ENCODE results near the gene XXYLT1.

Gene XXYLT1

DNA sequence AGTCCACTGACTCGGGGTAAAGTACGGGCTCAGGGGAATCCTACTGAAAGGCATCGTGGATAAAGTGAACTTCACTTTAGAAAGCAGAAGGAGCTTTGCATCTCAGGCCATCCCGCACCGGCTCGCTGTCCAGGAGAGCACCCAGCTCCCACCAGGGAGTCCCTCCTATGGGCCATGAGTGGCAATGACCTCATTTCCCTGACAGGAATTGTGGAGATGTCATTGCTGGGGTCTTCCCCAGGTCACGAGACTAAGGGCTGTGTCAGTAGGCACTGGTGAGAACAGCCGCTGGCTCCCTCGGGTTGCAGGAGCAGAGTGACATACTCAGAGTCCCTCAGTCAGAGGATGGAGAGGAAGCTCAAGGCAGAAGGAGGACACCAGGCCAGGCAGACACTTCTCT is 97.3 kb downstream of the XXYLT1 start:
- H3K4me3 ChIP-seq (ENCODE audit: extremely low read depth, insufficient read depth, low read length, poor library complexity, severe bottlenecking) = no peak overlapping the region
- no peaks in the 10 kb centered on the region for H3K9me3 ChIP-seq (ENCODE audit: control insufficient read depth, low read length)
- WGBS, 2 experiments (ENCODE audit: insufficient coverage in 2 of 2) = 87 to 92% methylated on average over 8 to 9 of the region's 9 CpGs
- peaks cover 19% of the 10 kb centered on the region for H3K36me3 ChIP-seq (ENCODE audit: control insufficient read depth, insufficient read depth, low read length)
- H3K27ac ChIP-seq (ENCODE audit: low read depth, low read length, severe bottlenecking) = peak overlapping the region; percentile 19
- H3K4me1 ChIP-seq (ENCODE audit: control insufficient read depth, insufficient read depth, low read length, poor library complexity, severe bottlenecking) = peaks cover 35% of the 10 kb centered on the region

GRCh38 chr3:195172896-195173295 is 98.1 kb downstream of the XXYLT1 start:
- no peak overlapping the region for H3K27ac ChIP-seq (ENCODE audit: low read depth, low read length, severe bottlenecking)

DNA sequence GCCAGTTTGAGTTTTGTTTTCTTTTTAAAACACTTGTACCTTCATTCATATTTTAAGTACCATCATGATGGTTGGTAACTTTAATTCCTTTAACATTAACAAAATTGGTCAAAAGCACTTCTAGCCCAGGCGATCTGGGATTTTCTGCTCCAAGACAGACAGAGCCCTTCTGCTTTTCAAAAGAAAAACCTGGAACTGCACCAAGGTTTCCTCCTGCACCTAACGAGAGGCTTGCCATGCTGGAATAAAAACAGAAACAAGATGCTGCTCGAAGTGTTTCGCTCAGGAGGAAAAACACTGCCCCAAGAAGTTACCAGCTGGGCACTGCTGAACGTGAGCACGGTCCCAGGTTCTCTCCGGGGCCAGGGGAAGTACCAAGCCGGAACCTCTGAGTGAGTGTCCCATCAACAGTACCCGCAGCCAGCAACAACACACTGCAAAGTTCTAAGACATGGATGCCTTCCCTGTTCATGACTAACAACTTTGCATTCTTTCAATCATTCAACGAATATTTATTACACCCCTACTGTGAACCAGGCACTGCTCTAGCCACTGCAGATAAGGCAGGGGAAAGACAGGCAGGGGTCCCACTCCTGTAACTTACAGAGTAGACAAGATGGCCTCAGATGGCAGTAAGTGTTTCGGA is 98.8 kb downstream of the XXYLT1 start:
- no peaks in the 10 kb centered on the region for H3K9me3 ChIP-seq (ENCODE audit: control insufficient read depth, low read length)
- H3K4me1 ChIP-seq (ENCODE audit: control insufficient read depth, insufficient read depth, low read length, poor library complexity, severe bottlenecking) = peaks cover 29% of the 10 kb centered on the region
- 85 to 86% methylated on average over 9 to 10 of the region's 11 CpGs for WGBS, 2 experiments (ENCODE audit: insufficient coverage in 2 of 2)
- H3K36me3 ChIP-seq (ENCODE audit: control insufficient read depth, insufficient read depth, low read length) = peaks cover 18% of the 10 kb centered on the region
- no peak overlapping the region for H3K4me3 ChIP-seq (ENCODE audit: extremely low read depth, insufficient read depth, low read length, poor library complexity, severe bottlenecking)
- peak overlapping the region; percentile 30 for H3K27ac ChIP-seq (ENCODE audit: low read depth, low read length, severe bottlenecking)

More at GRCh38 chr3:195172896-195173295, 98.1 kb downstream of the XXYLT1 start:
- peaks cover 29% of the 10 kb centered on the region for H3K4me1 ChIP-seq (ENCODE audit: control insufficient read depth, insufficient read depth, low read length, poor library complexity, severe bottlenecking)
- H3K9me3 ChIP-seq (ENCODE audit: control insufficient read depth, low read length) = no peaks in the 10 kb centered on the region
- 88 to 98% methylated on average over 6 of the region's 7 CpGs for WGBS, 2 experiments (ENCODE audit: insufficient coverage in 2 of 2)
- peaks cover 19% of the 10 kb centered on the region for H3K36me3 ChIP-seq (ENCODE audit: control insufficient read depth, insufficient read depth, low read length)
- no peak overlapping the region for H3K4me3 ChIP-seq (ENCODE audit: extremely low read depth, insufficient read depth, low read length, poor library complexity, severe bottlenecking)

GRCh38 chr3:195171093-195171873 is 99.7 kb downstream of the XXYLT1 start:
- H3K36me3 ChIP-seq (ENCODE audit: control insufficient read depth, insufficient read depth, low read length) = peaks cover 14% of the 10 kb centered on the region
- H3K9me3 ChIP-seq (ENCODE audit: control insufficient read depth, low read length) = no peaks in the 10 kb centered on the region
- no peak overlapping the region for H3K4me3 ChIP-seq (ENCODE audit: extremely low read depth, insufficient read depth, low read length, poor library complexity, severe bottlenecking)
- no peak overlapping the region for H3K27ac ChIP-seq (ENCODE audit: low read depth, low read length, severe bottlenecking)
- peaks cover 29% of the 10 kb centered on the region for H3K4me1 ChIP-seq (ENCODE audit: control insufficient read depth, insufficient read depth, low read length, poor library complexity, severe bottlenecking)
- 93 to 94% methylated on average over 7 to 8 of the region's 15 CpGs for WGBS, 2 experiments (ENCODE audit: insufficient coverage in 2 of 2)

GRCh38 chr3:195170496-195170895 is 100.5 kb downstream of the XXYLT1 start:
- Histone ChIP-seq H3K36me3 (ENCODE audit: control insufficient read depth, insufficient read depth, low read length) (peaks cover 8% of the 10 kb centered on the region), H3K4me3 (ENCODE audit: extremely low read depth, insufficient read depth, low read length, poor library complexity, severe bottlenecking) (no peak overlapping the region), H3K9me3 (ENCODE audit: control insufficient read depth, low read length) (no peaks in the 10 kb centered on the region), H3K4me1 (ENCODE audit: control insufficient read depth, insufficient read depth, low read length, poor library complexity, severe bottlenecking) (peaks cover 31% of the 10 kb centered on the region), H3K27ac (ENCODE audit: low read depth, low read length, severe bottlenecking) (no peak overlapping the region)
- 94 to 100% methylated on average over 5 of the region's 5 CpGs for WGBS, 2 experiments (ENCODE audit: insufficient coverage in 2 of 2)

- Histone ChIP-seq H3K4me3 (ENCODE audit: extremely low read depth, insufficient read depth, low read length, poor library complexity, severe bottlenecking) (no peak overlapping the region), H3K36me3 (ENCODE audit: control insufficient read depth, insufficient read depth, low read length) (no peaks in the 10 kb centered on the region), H3K9me3 (ENCODE audit: control insufficient read depth, low read length) (no peaks in the 10 kb centered on the region), H3K4me1 (ENCODE audit: control insufficient read depth, insufficient read depth, low read length, poor library complexity, severe bottlenecking) (peaks cover 39% of the 10 kb centered on the region), H3K27ac (ENCODE audit: low read depth, low read length, severe bottlenecking) (no peak overlapping the region)
- WGBS, 2 experiments (ENCODE audit: insufficient coverage in 2 of 2) = 93 to 97% methylated on average over 19 to 20 of the region's 23 CpGs
Observed at GRCh38 chr3:195169011-195169649, 101.8 kb downstream of the XXYLT1 start.

DNA sequence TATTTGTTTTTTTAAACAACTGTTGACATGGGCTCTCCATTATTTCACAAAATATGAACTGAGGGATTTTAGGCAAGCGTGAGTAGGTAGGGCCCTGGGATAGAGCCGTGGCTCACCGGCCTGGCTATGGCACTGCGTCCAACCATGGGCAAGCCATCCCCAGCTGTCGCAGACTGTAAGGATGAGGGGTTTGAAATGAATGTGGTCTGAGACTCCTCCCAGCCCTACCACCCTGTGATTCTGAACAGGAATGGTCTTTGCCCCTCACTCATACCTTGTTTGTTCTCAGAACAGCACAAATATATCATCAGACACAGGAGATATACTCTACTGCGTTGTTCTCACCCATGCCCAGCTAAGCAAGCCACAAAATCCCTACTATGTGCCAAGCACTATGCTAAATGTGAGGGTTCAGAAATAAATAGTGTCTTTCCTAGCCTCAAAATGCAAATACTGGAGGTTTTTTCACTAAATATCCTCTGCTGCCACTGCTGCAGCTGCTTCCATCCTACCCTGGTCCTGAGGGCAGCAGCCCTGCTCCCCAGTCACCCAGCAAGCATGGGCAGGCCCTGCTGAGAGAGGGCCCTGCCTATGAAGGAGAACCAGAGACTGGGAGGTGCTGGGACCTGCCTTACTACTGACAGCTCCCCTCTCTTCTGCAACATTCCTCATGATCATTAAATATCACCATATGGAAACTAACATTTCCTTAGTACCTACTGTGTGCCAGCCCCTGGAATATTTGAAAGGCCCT is 102.8 kb downstream of the XXYLT1 start:
- WGBS, 2 experiments (ENCODE audit: insufficient coverage in 2 of 2) = 90 to 100% methylated on average over 4 of the region's 6 CpGs
- no peaks in the 10 kb centered on the region for H3K36me3 ChIP-seq (ENCODE audit: control insufficient read depth, insufficient read depth, low read length)

DNA sequence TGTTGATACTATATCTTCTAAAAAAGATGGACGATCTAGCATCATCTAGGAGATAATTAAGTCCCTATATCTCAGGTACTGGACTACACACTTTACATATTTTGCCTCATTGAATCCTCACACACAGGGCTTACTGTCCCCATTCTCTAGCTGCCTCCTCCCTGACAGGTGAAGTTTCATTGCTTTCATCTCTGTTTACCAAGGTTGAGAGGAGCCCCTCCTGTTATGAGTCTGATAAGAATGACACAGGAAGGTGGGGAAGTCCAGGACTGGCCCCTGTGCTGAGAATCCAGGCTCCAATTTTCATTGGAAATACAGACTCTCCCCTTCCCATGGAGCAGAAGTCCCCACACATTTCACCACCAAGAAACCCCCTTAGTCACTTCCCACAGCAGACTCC is 105.2 kb downstream of the XXYLT1 start:
- H3K36me3 ChIP-seq (ENCODE audit: control insufficient read depth, insufficient read depth, low read length) = no peaks in the 10 kb centered on the region
- peaks cover 22% of the 10 kb centered on the region for H3K4me1 ChIP-seq (ENCODE audit: control insufficient read depth, insufficient read depth, low read length, poor library complexity, severe bottlenecking)
- no peak overlapping the region for H3K27ac ChIP-seq (ENCODE audit: low read depth, low read length, severe bottlenecking)
- no peak overlapping the region for H3K4me3 ChIP-seq (ENCODE audit: extremely low read depth, insufficient read depth, low read length, poor library complexity, severe bottlenecking)
- H3K9me3 ChIP-seq (ENCODE audit: control insufficient read depth, low read length) = no peaks in the 10 kb centered on the region
- 83 to 100% methylated on average over 1 of the region's 1 CpG for WGBS, 2 experiments (ENCODE audit: insufficient coverage in 2 of 2)

More for the DNA sequence above, 102.8 kb downstream of the XXYLT1 start:
- no peaks in the 10 kb centered on the region for H3K9me3 ChIP-seq (ENCODE audit: control insufficient read depth, low read length)
- H3K27ac ChIP-seq (ENCODE audit: low read depth, low read length, severe bottlenecking) = no peak overlapping the region
- peaks cover 31% of the 10 kb centered on the region for H3K4me1 ChIP-seq (ENCODE audit: control insufficient read depth, insufficient read depth, low read length, poor library complexity, severe bottlenecking)
- H3K4me3 ChIP-seq (ENCODE audit: extremely low read depth, insufficient read depth, low read length, poor library complexity, severe bottlenecking) = no peak overlapping the region

DNA sequence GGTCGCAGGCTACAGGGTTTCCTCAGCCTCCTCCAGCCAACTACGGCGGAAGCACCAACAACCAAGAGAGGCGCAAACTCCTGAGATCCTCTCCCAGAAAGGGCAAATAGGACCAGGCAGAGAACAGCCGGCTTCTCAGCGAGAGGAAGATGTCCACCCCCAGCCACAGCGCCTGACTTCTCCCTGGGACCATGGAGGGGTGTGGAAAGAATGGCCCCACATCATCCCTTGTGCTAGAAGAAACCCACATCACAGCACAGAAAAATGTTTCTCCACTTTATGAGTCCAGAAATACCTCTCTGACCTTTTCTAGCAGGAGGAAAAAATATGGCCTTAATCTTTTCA is 105.7 kb downstream of the XXYLT1 start:
- Histone ChIP-seq H3K27ac (ENCODE audit: low read depth, low read length, severe bottlenecking) (no peak overlapping the region), H3K36me3 (ENCODE audit: control insufficient read depth, insufficient read depth, low read length) (no peaks in the 10 kb centered on the region), H3K4me3 (ENCODE audit: extremely low read depth, insufficient read depth, low read length, poor library complexity, severe bottlenecking) (no peak overlapping the region), H3K4me1 (ENCODE audit: control insufficient read depth, insufficient read depth, low read length, poor library complexity, severe bottlenecking) (peaks cover 28% of the 10 kb centered on the region), H3K9me3 (ENCODE audit: control insufficient read depth, low read length) (no peaks in the 10 kb centered on the region)
- WGBS, 2 experiments (ENCODE audit: insufficient coverage in 2 of 2) = 95% methylated on average over 3 to 4 of the region's 7 CpGs

DNA sequence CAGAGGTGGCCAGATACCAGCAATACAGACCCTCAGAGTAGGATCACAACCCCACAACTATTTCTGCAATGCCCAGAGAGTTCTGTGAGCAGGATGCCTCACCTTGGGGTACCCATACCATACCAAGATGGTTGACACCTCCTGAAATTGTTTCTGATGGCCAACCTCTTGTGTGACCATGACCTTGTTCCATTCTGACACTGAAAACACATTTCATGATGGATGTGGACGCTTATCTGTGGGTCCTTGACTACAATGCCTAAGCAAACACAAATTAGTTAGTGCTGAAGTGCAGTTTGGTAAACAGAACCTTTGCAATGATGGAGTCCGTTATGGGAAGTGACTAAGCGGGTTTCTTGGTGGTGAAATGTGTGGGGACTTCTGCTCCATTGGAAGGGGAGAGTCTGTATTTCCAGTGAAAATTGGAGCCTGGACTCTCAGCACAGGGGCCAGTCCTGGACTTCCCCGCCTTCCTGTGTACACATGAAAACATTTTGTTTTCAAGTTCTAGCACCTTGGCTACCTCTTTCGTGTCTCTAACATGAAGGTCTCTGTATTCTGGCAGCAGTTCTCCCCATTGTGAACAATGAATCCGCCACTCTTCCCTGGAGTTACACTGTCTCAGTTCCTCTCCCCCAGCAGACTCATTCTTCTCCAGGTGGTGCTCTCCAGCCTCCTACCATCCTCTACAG is 106.2 kb downstream of the XXYLT1 start:
- peaks cover 33% of the 10 kb centered on the region for H3K4me1 ChIP-seq (ENCODE audit: control insufficient read depth, insufficient read depth, low read length, poor library complexity, severe bottlenecking)
- H3K27ac ChIP-seq (ENCODE audit: low read depth, low read length, severe bottlenecking) = no peak overlapping the region
- H3K9me3 ChIP-seq (ENCODE audit: control insufficient read depth, low read length) = no peaks in the 10 kb centered on the region
- H3K36me3 ChIP-seq (ENCODE audit: control insufficient read depth, insufficient read depth, low read length) = no peaks in the 10 kb centered on the region
- H3K4me3 ChIP-seq (ENCODE audit: extremely low read depth, insufficient read depth, low read length, poor library complexity, severe bottlenecking) = no peak overlapping the region
- 94 to 96% methylated on average over 5 to 6 of the region's 6 CpGs for WGBS, 2 experiments (ENCODE audit: insufficient coverage in 2 of 2)

Data from mesodermal cell (in vitro differentiated cells).